Skeletal muscle satellite cell (primary cell): ENCODE measurements around the gene ZBTB17.
"Not testable (repeated sequence)": the region's sequence is repeated elsewhere in the genome, so short reads cannot be mapped to it uniquely, and the experiment has no call there.

Experiments used
- H3K27me3 ChIP-seq: 2 replicates; pipeline ENCODE4 v1.7.0; 2013; ENCODE audit warnings: low read length; ENCODE audit not compliant: control insufficient read depth, insufficient read depth
- H3K36me3 ChIP-seq: 2 replicates; pipeline ENCODE4 v1.7.0; 2013; ENCODE audit warnings: mild to moderate bottlenecking, control low read depth, low read length; ENCODE audit not compliant: insufficient read depth
- H3K4me1 ChIP-seq: 2 replicates; pipeline ENCODE4 v1.7.0; 2013; ENCODE audit warnings: low read length; ENCODE audit not compliant: control insufficient read depth, insufficient read depth
- H3K4me2 ChIP-seq: 2 replicates; pipeline ENCODE4 v1.7.0; 2013; ENCODE audit warnings: mild to moderate bottlenecking, low read length
- H3K4me3 ChIP-seq: 2 replicates; pipeline ENCODE4 v1.7.0; 2013; ENCODE audit warnings: low read length
- H3K9ac ChIP-seq: 2 replicates; pipeline ENCODE4 v1.7.0; 2013; ENCODE audit warnings: mild to moderate bottlenecking, low read depth, low read length, moderate library complexity
- H3K9me3 ChIP-seq: replicated peaks from 2 replicates; pipeline ENCODE4 v1.7.0; 2013; ENCODE audit warnings: mild to moderate bottlenecking, control low read depth, low read length

ZBTB17 gene

DNA sequence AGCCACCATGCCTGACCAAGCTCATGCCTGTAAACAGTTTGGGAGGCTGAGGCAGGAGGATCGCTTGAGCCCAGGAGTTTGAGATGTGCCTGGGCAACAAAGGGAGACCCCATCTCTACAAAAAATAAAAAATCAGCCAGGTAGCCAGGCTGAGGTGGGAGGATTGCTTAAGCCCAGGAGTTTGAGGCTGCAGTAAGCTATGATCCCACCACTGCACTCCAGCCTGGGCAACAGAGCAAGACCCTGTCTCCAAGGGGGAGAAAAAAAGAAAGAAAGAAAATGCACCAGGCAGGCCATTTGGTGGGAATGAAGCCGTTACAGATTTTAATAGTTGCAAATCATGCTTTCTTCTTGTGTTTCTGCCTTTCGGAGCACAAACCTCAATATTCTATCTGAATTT lies 62.3 kb downstream of the ZBTB17 start:
- not testable (repeated sequence) for H3K9ac ChIP-seq, H3K4me2 ChIP-seq, H3K27me3 ChIP-seq, H3K9me3 ChIP-seq, H3K4me3 ChIP-seq
- peaks cover 23% of the 10 kb centered on the region for H3K36me3 ChIP-seq
- peaks cover 24% of the 10 kb centered on the region for H3K4me1 ChIP-seq

DNA sequence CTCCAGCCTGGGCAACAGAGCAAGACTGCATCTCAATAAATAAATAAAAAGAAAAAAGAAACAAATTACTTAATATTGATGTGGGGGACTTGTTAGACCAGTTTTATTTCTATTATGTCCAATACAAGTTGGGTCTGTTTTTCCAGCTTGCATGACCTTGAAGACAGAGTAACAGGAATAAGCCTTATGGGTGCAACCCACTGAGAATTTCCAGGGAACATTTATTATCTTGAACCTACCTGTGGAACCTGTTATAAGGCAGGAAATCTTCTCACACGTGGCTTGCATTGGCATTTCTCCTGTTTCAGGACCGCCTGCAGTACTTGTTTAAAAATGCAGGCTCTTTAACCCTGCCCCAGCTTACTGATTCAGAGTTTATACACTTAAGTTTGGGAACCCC lies 64.0 kb downstream of the ZBTB17 start:
- no peak overlapping the region for H3K9ac ChIP-seq
- peaks cover 21% of the 10 kb centered on the region for H3K36me3 ChIP-seq
- peaks cover 14% of the 10 kb centered on the region for H3K4me1 ChIP-seq
- no peaks in the 10 kb centered on the region for H3K27me3 ChIP-seq
- H3K4me2 ChIP-seq = no peak overlapping the region
- H3K9me3 ChIP-seq = no peaks in the 10 kb centered on the region
- no peak overlapping the region for H3K4me3 ChIP-seq

- H3K9ac ChIP-seq = no peak overlapping the region
- peaks cover 17% of the 10 kb centered on the region for H3K36me3 ChIP-seq
- H3K27me3 ChIP-seq = no peaks in the 10 kb centered on the region
- H3K4me2 ChIP-seq = no peak overlapping the region
- peaks cover 7% of the 10 kb centered on the region for H3K4me1 ChIP-seq
- no peaks in the 10 kb centered on the region for H3K9me3 ChIP-seq
- H3K4me3 ChIP-seq = no peak overlapping the region
Measured at GRCh38 chr1:15911141-15911540, 64.8 kb downstream of the ZBTB17 start.

GRCh38 chr1:15908597-15908996 lies 67.3 kb downstream of the ZBTB17 start:
- Histone ChIP-seq H3K4me3 (no peak overlapping the region), H3K36me3 (peaks cover 17% of the 10 kb centered on the region), H3K4me1 (peaks cover 5% of the 10 kb centered on the region), H3K9ac (no peak overlapping the region), H3K4me2 (no peak overlapping the region), H3K9me3 (no peaks in the 10 kb centered on the region), H3K27me3 (no peaks in the 10 kb centered on the region)

GRCh38 chr1:15902882-15903281 lies 73.0 kb downstream of the ZBTB17 start:
- Histone ChIP-seq H3K27me3 (no peaks in the 10 kb centered on the region), H3K4me3 (no peak overlapping the region), H3K4me2 (peak overlapping the region; percentile 61), H3K9me3 (no peaks in the 10 kb centered on the region), H3K9ac (peak overlapping the region; percentile 38), H3K4me1 (peaks cover 28% of the 10 kb centered on the region), H3K36me3 (no peaks in the 10 kb centered on the region)

DNA sequence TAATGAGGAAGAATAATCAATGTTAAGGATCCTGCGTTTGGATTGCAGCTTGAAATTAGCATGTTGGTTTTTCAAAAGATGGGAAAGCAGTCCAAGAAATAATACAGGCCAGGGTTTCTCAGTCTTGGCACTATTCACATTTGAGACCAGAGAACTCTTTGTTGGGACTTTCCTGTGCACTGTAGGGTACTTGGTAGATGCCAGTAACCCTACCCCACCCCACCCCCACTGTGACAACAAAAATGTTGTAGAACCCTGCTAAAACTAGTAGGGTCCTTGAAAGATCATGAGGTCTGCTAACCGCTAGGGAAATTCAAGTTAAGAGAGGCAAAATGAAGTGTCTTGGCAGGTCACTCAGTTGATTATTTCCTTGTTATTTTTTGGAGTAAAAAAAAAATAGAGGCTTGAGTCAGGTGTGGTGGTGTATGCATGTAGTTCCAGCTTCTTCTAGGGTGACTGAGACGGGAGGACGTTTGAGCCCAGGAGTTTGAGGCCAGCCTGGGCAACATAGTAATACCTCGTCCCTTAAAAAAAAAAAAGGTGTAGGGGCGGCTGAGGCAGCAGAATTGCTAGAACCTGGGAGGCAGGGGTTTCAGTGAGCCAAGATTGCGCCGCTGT lies 75.1 kb downstream of the ZBTB17 start:
- Histone ChIP-seq H3K4me3 (no peak overlapping the region), H3K4me1 (peaks cover 28% of the 10 kb centered on the region), H3K9ac (no peak overlapping the region), H3K27me3 (no peaks in the 10 kb centered on the region), H3K9me3 (no peaks in the 10 kb centered on the region), H3K4me2 (no peak overlapping the region), H3K36me3 (no peaks in the 10 kb centered on the region)

- Histone ChIP-seq H3K27me3 (no peaks in the 10 kb centered on the region), H3K4me3 (no peak overlapping the region), H3K9me3 (no peaks in the 10 kb centered on the region), H3K9ac (no peak overlapping the region), H3K4me2 (no peak overlapping the region), H3K36me3 (no peaks in the 10 kb centered on the region), H3K4me1 (peaks cover 28% of the 10 kb centered on the region)
Measured at GRCh38 chr1:15899266-15899665, 76.6 kb downstream of the ZBTB17 start.

DNA sequence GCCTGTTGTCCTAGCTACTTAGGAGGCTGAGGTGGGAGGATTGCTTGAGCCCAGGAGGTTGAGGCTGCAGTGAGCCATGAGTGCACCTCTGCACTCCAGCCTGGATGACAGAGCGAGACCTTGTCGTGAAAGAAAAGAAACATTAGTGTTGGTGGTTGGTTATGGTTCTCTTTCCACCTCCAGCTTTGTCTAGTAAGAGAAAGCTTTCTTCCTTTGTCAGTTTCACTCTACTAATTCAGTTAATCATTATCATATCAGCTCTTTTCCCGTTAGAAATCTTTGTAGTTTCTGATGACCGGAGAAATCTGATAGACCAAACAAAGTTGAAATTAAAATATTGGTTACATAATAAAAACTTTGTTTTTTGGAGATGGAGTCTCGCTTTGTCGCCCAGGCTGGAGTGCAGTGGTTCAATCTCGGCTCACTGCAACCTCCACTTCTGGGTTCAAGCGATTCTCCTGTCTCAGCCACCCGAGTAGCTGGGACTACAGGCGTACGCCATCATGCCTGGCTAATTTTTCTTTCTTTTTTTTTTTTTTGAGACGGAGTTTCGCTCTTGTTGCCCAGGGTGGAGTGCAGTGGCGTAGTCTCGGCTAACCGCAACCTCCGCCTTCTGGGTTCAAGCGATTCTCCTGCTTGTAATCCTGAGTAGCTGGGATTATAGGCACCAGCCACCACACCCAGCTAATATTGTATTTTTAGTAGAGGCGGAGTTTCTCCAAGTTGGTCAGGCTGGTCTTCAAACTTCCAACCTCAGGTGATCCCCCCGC lies 78.9 kb downstream of the ZBTB17 start:
- not testable (repeated sequence) for H3K36me3 ChIP-seq, H3K9me3 ChIP-seq, H3K4me3 ChIP-seq, H3K4me2 ChIP-seq, H3K9ac ChIP-seq, H3K27me3 ChIP-seq
- peaks cover 19% of the 10 kb centered on the region for H3K4me1 ChIP-seq

DNA sequence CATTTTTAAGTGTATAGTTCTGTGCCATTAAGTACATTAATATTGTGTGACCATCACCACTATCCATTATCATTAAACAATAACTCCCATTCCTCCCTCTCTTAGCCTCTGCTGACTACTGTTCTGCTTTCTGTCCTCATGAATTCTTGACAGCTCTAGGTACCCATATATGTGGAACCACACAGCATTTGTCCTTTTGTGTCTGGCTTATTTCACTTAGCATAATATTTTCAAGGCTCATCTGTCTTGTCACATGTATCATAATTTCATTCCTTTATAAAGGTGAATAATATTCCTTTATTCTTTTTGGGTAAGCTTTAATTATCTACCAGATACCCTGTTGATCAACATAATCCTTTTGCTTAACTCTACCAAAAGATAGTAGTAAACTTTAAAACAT lies 80.7 kb downstream of the ZBTB17 start:
- peaks cover 8% of the 10 kb centered on the region for H3K4me1 ChIP-seq
- no peak overlapping the region for H3K9ac ChIP-seq
- no peak overlapping the region for H3K4me2 ChIP-seq
- no peak overlapping the region for H3K4me3 ChIP-seq
- no peaks in the 10 kb centered on the region for H3K36me3 ChIP-seq
- H3K27me3 ChIP-seq = no peaks in the 10 kb centered on the region
- no peaks in the 10 kb centered on the region for H3K9me3 ChIP-seq

GRCh38 chr1:15892857-15893599 lies 82.9 kb downstream of the ZBTB17 start:
- H3K27me3 ChIP-seq, H3K36me3 ChIP-seq, H3K4me1 ChIP-seq, H3K9ac ChIP-seq, H3K4me2 ChIP-seq, H3K9me3 ChIP-seq, H3K4me3 ChIP-seq: not testable (repeated sequence)
